CD14-positive monocyte (primary cell): ENCODE measurements around the gene DRAXIN. TPM values are rescaled to one million over a fixed set of nuclear protein-coding genes. Genes with fewer than 3 reads are reported as not detected.

Source experiments
- DNase-seq, 3 donors: peaks; one replicate each; pipeline ENCODE4 v3.0.0-alpha.2; 2011 to 2022
- H2AFZ ChIP-seq: 2 replicates; pipeline ENCODE4 v1.6.0; 2012; ENCODE audit warnings: mild to moderate bottlenecking, low read depth, low read length, inconsistent platforms; ENCODE audit not compliant: insufficient read depth, poor library complexity, severe bottlenecking
- H3K27ac ChIP-seq, 2 donors: 1 replicate in 1 of 2; 2 replicates in 1 of 2; pipeline ENCODE4 v1.5.1; 2012 to 2013; ENCODE audit warnings: low read length in 2 of 2, control low read depth in 1 of 2, inconsistent platforms in 1 of 2, low read depth in 1 of 2, mild to moderate bottlenecking in 1 of 2
- H3K27me3 ChIP-seq, 2 donors: one replicate each; pipeline versions ENCODE4 v1.6.0 to v1.6.1; 2011 to 2013; ENCODE audit warnings: low read length in 2 of 2; ENCODE audit not compliant: control insufficient read depth in 2 of 2, insufficient read depth in 2 of 2
- H3K36me3 ChIP-seq, 2 donors: replicated peaks in 1 of 2; 1 replicate in 1 of 2; 2 replicates in 1 of 2; pipeline versions ENCODE4 v1.5.1 to v1.6.1; 2012 to 2013; ENCODE audit warnings: low read length in 2 of 2, control low read depth in 1 of 2, inconsistent platforms in 1 of 2, mild to moderate bottlenecking in 1 of 2; ENCODE audit not compliant: insufficient read depth in 2 of 2, control insufficient read depth in 1 of 2
- H3K4me1 ChIP-seq, 2 donors: 1 replicate in 1 of 2; 2 replicates in 1 of 2; pipeline versions ENCODE4 v1.5.1 to v1.6.1; 2012 to 2013; ENCODE audit warnings: low read length in 2 of 2, control low read depth in 1 of 2, inconsistent platforms in 1 of 2, mild to moderate bottlenecking in 1 of 2, moderate library complexity in 1 of 2; ENCODE audit not compliant: insufficient read depth in 2 of 2, control insufficient read depth in 1 of 2
- H3K4me2 ChIP-seq: replicated peaks from 2 replicates; pipeline ENCODE3; 2012; ENCODE audit warnings: low read length, moderate library complexity, mild to moderate bottlenecking; ENCODE audit not compliant: poor library complexity, severe bottlenecking; ENCODE audit errors: extremely low read depth
- H3K4me3 ChIP-seq, 3 experiments: fragments of 200-600 bp in 1 of 3; sonication (generic) in 1 of 3; replicated peaks in 1 of 3; 1 replicate in 2 of 3; 2 replicates in 1 of 3; pipeline ENCODE4 v1.5.1; 2011 to 2013; ENCODE audit warnings: low read length in 3 of 3, mild to moderate bottlenecking in 3 of 3, control low read depth in 2 of 3, low read depth in 2 of 3, inconsistent platforms in 1 of 3, moderate library complexity in 1 of 3
- H3K79me2 ChIP-seq: 2 replicates; pipeline ENCODE4 v1.6.0; 2012; ENCODE audit warnings: mild to moderate bottlenecking, control low read depth, inconsistent platforms, low read length, moderate library complexity; ENCODE audit not compliant: insufficient read depth
- H3K9ac ChIP-seq: 2 replicates; pipeline ENCODE4 v1.6.0; 2017; ENCODE audit warnings: low read length, mild to moderate bottlenecking; ENCODE audit not compliant: insufficient read depth, poor library complexity, severe bottlenecking
- H3K9me3 ChIP-seq, 2 donors: replicated peaks in 1 of 2; 1 replicate in 1 of 2; 2 replicates in 1 of 2; pipeline versions ENCODE4 v1.5.1 to v1.6.1; 2012 to 2013; ENCODE audit warnings: low read length in 2 of 2, control low read depth in 1 of 2; ENCODE audit not compliant: control insufficient read depth in 1 of 2, insufficient read depth in 1 of 2
- H4K20me1 ChIP-seq: 2 replicates; pipeline ENCODE4 v1.6.0; 2012; ENCODE audit warnings: mild to moderate bottlenecking, low read length, control low read depth, moderate library complexity; ENCODE audit not compliant: insufficient read depth
- H3K27ac Mint-ChIP-seq, 7 donors: one replicate each; pipeline ENCODE4 v1.8.0; 2020; ENCODE audit warnings: mild to moderate bottlenecking in 7 of 7, mixed read lengths in 7 of 7, moderate library complexity in 6 of 7, inconsistent platforms in 2 of 7
- H3K27me3 Mint-ChIP-seq, 3 donors: one replicate each; pipeline ENCODE4 v1.8.0; 2021 to 2022; ENCODE audit warnings: low read depth in 3 of 3, mild to moderate bottlenecking in 3 of 3, mixed read lengths in 3 of 3, moderate library complexity in 3 of 3, inconsistent platforms in 1 of 3
- H3K36me3 Mint-ChIP-seq, 2 donors: one replicate each; pipeline ENCODE4 v1.8.0; 2020; ENCODE audit warnings: mixed read lengths in 2 of 2, inconsistent platforms in 1 of 2, mild to moderate bottlenecking in 1 of 2
- H3K4me1 Mint-ChIP-seq: one replicate; pipeline ENCODE4 v1.8.0; 2020; ENCODE audit warnings: mild to moderate bottlenecking, mixed read lengths
- H3K4me3 Mint-ChIP-seq, 2 donors: one replicate each; pipeline ENCODE4 v1.8.0; 2020; ENCODE audit warnings: mild to moderate bottlenecking in 2 of 2, mixed read lengths in 2 of 2, moderate library complexity in 1 of 2
- H3K9me3 Mint-ChIP-seq, 7 donors: one replicate each; pipeline ENCODE4 v1.8.0; 2020 to 2022; ENCODE audit warnings: mixed read lengths in 7 of 7, mild to moderate bottlenecking in 6 of 7, moderate library complexity in 6 of 7, inconsistent platforms in 2 of 7
- CTCF ChIP-seq: fragments of 200-600 bp; IDR thresholded peaks from one replicate; pipeline ENCODE4 v1.8.0; 2022; ENCODE audit warnings: antibody characterized with exemption, mild to moderate bottlenecking
- WGBS: methylation state at CpG from one replicate; pipeline ENCODE4 v1.1.5; 2013; ENCODE audit warnings: missing lambda C conversion rate; ENCODE audit not compliant: insufficient coverage; 5-methylcytosine and 5-hydroxymethylcytosine counted together
- intact Hi-C, 2 donors: fragments of 100-400 bp; cut with micrococcal nuclease; formaldehyde crosslinking; loops; one replicate each; pipeline versions ENCODE4 v1.15.0 to v1.15.1; 2023
- polyA plus RNA-seq, 3 donors: library from polyadenylated mRNA; depleted of rRNA in 1 of 3; unstranded in 2 of 3; stranded (reverse) in 1 of 3; fragments of 300-500 nt in 2 of 3; fragments of >200 nt in 1 of 3; fragmentation: Illumina TruSeq in 2 of 3; gene quantifications; 1 replicate in 2 of 3; 2 replicates in 1 of 3; pipeline ENCODE4 v1.2.3, GENCODE V29; 2012 to 2021

The DRAXIN gene
- polyA plus RNA-seq, 3 donors = 0.14 to 0.27 (median 0.18) TPM

DNA sequence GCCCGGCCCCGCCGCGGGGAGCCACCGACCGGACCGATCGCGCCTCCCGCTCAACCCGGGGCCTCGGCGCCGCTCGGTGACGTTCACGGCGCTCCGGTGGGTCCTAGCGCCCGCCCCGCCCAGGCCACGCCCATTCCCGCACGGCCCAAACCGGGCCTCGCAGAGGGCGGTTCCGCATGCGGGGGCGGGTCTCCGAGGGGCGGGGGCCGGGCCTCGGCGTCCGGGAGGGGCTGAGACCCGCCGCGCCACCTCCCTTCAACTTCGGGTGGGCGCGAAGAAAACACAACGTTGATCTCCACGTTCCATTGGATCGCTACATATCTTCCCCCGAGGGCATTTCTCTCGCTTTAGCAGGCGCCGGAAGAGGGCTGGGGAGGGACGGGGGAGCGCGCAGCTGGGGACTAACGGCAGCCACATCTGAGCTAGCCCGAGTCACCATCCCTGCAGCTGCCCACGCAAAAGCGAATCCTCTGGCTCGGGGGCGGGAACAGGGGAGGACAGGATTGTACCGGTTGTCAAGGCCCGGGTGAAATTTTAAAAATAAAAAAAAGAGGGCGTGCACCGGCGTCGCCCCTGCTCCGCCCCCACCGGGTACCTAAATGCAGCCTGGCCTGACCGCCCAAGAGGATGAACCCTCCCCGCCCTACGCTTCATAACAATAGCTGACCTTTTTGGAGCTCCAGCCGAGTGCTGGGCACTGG is 10.3 kb upstream of the DRAXIN start, which contains the start of gene MAD2L2:
Gene MAD2L2 (minus strand): TSS at position 78 of the 701 bp plus-strand sequence. CDS start 547 bp downstream, outside the sequence.
- intact Hi-C loops = no loop called here
- Histone ChIP-seq H3K27me3 (peaks cover 0 to 7% of the 10 kb centered on the region in 2 donors), H3K4me2 (peak within 1 kb of the TSS; percentile 92), H3K4me1 (peaks cover 11 to 25% of the 10 kb centered on the region in 2 donors), H4K20me1 (no peaks in the 10 kb centered on the region), H3K36me3 (peaks cover 0 to 11% of the 10 kb centered on the region in 2 donors), H2AFZ (peak within 1 kb of the TSS; percentile 88), H3K9me3 (no peaks in the 10 kb centered on the region), H3K9ac (peak within 1 kb of the TSS; percentile 78), H3K79me2 (peaks cover 6% of the 10 kb centered on the region), H3K27ac (peak within 1 kb of the TSS; percentile 29 to 68), H3K4me3 (peak within 1 kb of the TSS; percentile 58 to 94 (median 92))
- H3K27ac Mint-ChIP-seq = peak within 1 kb of the TSS in 6 of 7 donors; percentile 76 to 91 (median 86)
- H3K27me3 Mint-ChIP-seq = peaks cover 0 to 18% (median 10%) of the 10 kb centered on the region in 3 donors
- under 1% methylated on average over 66 of the region's 71 CpGs for WGBS
- peaks cover 4 to 20% of the 10 kb centered on the region in 2 donors for H3K36me3 Mint-ChIP-seq
- DNase-seq = peak; percentile 67 to 76 (median 71)
- peaks cover 21% of the 10 kb centered on the region for H3K4me1 Mint-ChIP-seq
- TF ChIP-seq CTCF = no peak
- H3K9me3 Mint-ChIP-seq = peaks cover 0 to 3% (median 0%) of the 10 kb centered on the region in 7 donors
- peak within 1 kb of the TSS; percentile 88 to 92 for H3K4me3 Mint-ChIP-seq

DNA sequence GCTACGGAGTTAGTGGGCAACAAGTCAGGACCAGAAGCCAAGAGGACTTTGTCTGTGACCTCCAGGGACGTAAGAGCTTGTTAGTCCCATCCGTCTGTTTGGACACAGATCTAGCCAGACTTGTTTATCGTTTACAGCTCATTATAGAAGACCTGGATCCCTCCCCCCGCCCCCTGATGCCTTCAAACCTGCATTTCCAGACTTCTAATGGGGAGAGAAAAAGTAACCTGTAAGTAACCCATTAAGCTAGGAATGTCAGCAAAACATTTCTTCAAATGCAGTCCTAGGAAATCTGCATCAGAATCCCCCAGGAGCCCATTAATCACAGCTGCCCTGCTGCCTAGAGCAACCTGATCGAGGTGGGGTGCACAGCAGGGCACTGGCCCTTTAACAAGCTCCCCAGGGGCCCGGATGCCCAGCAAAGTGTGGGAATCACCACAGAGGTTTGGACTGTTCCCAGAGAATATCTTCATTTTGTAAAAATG is 9.2 kb upstream of the DRAXIN start:
- H3K9ac ChIP-seq = no peak overlapping the region
- no peaks in the 10 kb centered on the region for H3K9me3 ChIP-seq
- peaks cover 0 to under 1% of the 10 kb centered on the region in 2 donors for H3K36me3 ChIP-seq
- no peak overlapping the region for H3K4me3 ChIP-seq
- peak overlapping the region in 1 of 2 donors; percentile 51 for H3K4me3 Mint-ChIP-seq
- peak overlapping the region; percentile 88 for H2AFZ ChIP-seq
- WGBS = 72% methylated on average over 4 of the region's 7 CpGs
- H3K79me2 ChIP-seq = peaks cover 6% of the 10 kb centered on the region
- H3K4me1 Mint-ChIP-seq = peaks cover 21% of the 10 kb centered on the region
- peaks cover 0 to 22% (median 10%) of the 10 kb centered on the region in 3 donors for H3K27me3 Mint-ChIP-seq
- intact Hi-C loops = no loop called here
- peaks cover 0 to 3% (median 0%) of the 10 kb centered on the region in 7 donors for H3K9me3 Mint-ChIP-seq
- H3K4me2 ChIP-seq = no peak overlapping the region
- no peaks in the 10 kb centered on the region for H4K20me1 ChIP-seq
- peaks cover 4 to 11% of the 10 kb centered on the region in 2 donors for H3K36me3 Mint-ChIP-seq
- no peak overlapping the region for H3K27ac ChIP-seq
- H3K4me1 ChIP-seq = peaks cover 11 to 25% of the 10 kb centered on the region in 2 donors
- no peak for DNase-seq
- no peak overlapping the region for H3K27ac Mint-ChIP-seq
- no peak for TF ChIP-seq CTCF
- peaks cover 0 to 7% of the 10 kb centered on the region in 2 donors for H3K27me3 ChIP-seq
